ENCODE results near the gene TDRD1. TPM values are rescaled to one million over a fixed set of nuclear protein-coding genes. Genes with fewer than 3 reads are reported as not detected.

Gene TDRD1
- total RNA-seq, 2 donors from 2014 or later, result 0.41 TPM; not detected in 1

GRCh38 chr10:114256822-114257221 is 77.7 kb downstream of the TDRD1 start:
- ATAC-seq (ENCODE audit: insufficient number of reproducible peaks, low FRiP score, low read depth), result no peak
- peaks cover 0 to 9% of the 10 kb centered on the region in 2 donors for H3K4me1 ChIP-seq (ENCODE audit: control insufficient read depth in 1 of 2, low read depth in 2 of 2)
- no peaks in the 10 kb centered on the region for H3K9me3 ChIP-seq
- no peak overlapping the region for H3K27ac ChIP-seq
- H3K27me3 ChIP-seq (replicated peaks; ENCODE audit: insufficient read depth), result no peaks in the 10 kb centered on the region
- no peaks in the 10 kb centered on the region for H3K36me3 ChIP-seq
- DNase-seq (ENCODE audit: low spot score), result no peak
- no peak overlapping the region for H3K4me3 ChIP-seq
- no peak for TF ChIP-seq CTCF (IDR thresholded peaks at IDR 0.05)

- no peak for ATAC-seq (ENCODE audit: insufficient number of reproducible peaks, low FRiP score, low read depth)
- no peak overlapping the region for H3K27ac ChIP-seq
- H3K36me3 ChIP-seq, result no peaks in the 10 kb centered on the region
- H3K9me3 ChIP-seq, result no peaks in the 10 kb centered on the region
- no peak for DNase-seq (ENCODE audit: low spot score)
- no peak for TF ChIP-seq CTCF (IDR thresholded peaks at IDR 0.05)
- no peaks in the 10 kb centered on the region for H3K27me3 ChIP-seq (replicated peaks; ENCODE audit: insufficient read depth)
- peaks cover 0 to 9% of the 10 kb centered on the region in 2 donors for H3K4me1 ChIP-seq (ENCODE audit: control insufficient read depth in 1 of 2, low read depth in 2 of 2)
- H3K4me3 ChIP-seq, result no peak overlapping the region
These were observed 78.3 kb downstream of the TDRD1 start for GRCh38 chr10:114257498-114257897.

GRCh38 chr10:114258274-114258840 is 79.2 kb downstream of the TDRD1 start:
- Histone ChIP-seq H3K27me3 (replicated peaks; ENCODE audit: insufficient read depth) (no peaks in the 10 kb centered on the region), H3K9me3 (no peaks in the 10 kb centered on the region), H3K36me3 (no peaks in the 10 kb centered on the region), H3K27ac (no peak overlapping the region), H3K4me1 (ENCODE audit: control insufficient read depth in 1 of 2, low read depth in 2 of 2) (peaks cover 0 to 9% of the 10 kb centered on the region in 2 donors), H3K4me3 (no peak overlapping the region)
- no peak for ATAC-seq (ENCODE audit: insufficient number of reproducible peaks, low FRiP score, low read depth)
- TF ChIP-seq CTCF (IDR thresholded peaks at IDR 0.05), result no peak
- DNase-seq (ENCODE audit: low spot score), result no peak

DNA sequence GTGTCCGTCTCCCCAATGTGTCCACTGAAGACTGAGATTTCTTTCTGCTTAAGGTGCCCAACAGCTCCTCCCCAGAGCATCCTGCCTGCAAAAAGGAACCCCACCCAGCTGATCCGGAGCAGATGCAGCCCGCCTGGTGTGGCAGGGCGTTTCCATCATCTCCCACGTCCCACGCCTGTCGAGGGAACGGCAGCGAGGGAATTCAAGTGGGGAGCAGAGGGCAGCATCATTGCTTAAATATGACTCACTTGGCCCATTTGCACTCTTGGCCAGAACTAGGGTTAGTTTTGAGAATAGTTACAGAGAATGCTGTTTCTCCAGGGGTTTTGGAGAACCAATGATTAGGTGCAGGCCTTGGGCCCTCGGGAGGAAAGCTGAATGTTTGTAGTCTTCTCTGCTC is 80.7 kb downstream of the TDRD1 start:
- no peak for TF ChIP-seq CTCF (IDR thresholded peaks at IDR 0.05)
- ATAC-seq (ENCODE audit: insufficient number of reproducible peaks, low FRiP score, low read depth), result no peak
- H3K9me3 ChIP-seq, result no peaks in the 10 kb centered on the region
- H3K27ac ChIP-seq, result no peak overlapping the region
- no peak overlapping the region for H3K4me3 ChIP-seq
- no peaks in the 10 kb centered on the region for H3K27me3 ChIP-seq (replicated peaks; ENCODE audit: insufficient read depth)
- H3K4me1 ChIP-seq (ENCODE audit: control insufficient read depth in 1 of 2, low read depth in 2 of 2), result peaks cover 0 to 9% of the 10 kb centered on the region in 2 donors
- H3K36me3 ChIP-seq, result no peaks in the 10 kb centered on the region
- no peak for DNase-seq (ENCODE audit: low spot score)

GRCh38 chr10:114260366-114260765 is 81.2 kb downstream of the TDRD1 start:
- ATAC-seq (ENCODE audit: insufficient number of reproducible peaks, low FRiP score, low read depth) (no peak), DNase-seq (ENCODE audit: low spot score) (no peak)
- Histone ChIP-seq H3K36me3 (no peaks in the 10 kb centered on the region), H3K4me1 (ENCODE audit: control insufficient read depth in 1 of 2, low read depth in 2 of 2) (peaks cover 0 to 9% of the 10 kb centered on the region in 2 donors), H3K9me3 (no peaks in the 10 kb centered on the region), H3K27me3 (replicated peaks; ENCODE audit: insufficient read depth) (no peaks in the 10 kb centered on the region), H3K27ac (no peak overlapping the region), H3K4me3 (no peak overlapping the region)
- TF ChIP-seq CTCF (IDR thresholded peaks at IDR 0.05), result no peak
